ENCODE measurements around the gene B4GALT2.

B4GALT2 gene

DNA sequence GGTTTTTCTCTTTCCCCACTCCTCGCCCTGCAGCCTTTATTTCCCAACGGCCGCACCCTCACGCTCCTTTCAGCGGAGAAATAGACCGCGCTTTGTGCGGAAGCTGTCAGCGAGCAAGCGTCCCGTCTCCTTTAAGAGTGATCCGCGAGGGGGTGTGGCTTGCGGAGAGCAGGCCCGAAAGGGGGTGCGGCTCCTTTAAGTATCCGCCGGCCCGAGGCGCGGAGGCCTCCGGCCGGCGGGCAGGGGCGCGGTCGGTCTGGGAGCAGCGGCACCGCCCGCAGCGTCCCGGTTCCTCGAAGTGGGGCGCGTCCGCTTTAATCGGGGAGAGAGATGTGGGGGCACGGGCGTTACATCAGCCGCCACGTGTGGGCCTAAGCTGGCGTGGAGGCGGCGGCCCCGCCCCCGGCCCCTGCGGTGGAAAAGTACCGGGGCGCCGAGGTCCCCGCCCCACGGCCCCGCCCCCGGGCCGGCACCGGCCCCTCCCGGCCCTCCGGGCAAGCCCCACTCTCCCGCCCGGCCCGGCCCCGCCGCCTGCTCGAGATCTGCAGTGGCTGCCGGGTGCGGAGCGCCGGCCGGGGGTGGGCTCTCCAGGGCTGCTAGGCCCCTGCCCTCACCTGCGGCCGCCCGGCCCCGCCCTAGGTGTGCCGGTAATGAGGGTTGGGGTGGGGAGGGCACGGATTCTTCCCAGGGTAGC lies 51.0 kb downstream of the B4GALT2 start:
- peak; percentile 72 for DNase-seq (ENCODE audit: low read depth)

DNA sequence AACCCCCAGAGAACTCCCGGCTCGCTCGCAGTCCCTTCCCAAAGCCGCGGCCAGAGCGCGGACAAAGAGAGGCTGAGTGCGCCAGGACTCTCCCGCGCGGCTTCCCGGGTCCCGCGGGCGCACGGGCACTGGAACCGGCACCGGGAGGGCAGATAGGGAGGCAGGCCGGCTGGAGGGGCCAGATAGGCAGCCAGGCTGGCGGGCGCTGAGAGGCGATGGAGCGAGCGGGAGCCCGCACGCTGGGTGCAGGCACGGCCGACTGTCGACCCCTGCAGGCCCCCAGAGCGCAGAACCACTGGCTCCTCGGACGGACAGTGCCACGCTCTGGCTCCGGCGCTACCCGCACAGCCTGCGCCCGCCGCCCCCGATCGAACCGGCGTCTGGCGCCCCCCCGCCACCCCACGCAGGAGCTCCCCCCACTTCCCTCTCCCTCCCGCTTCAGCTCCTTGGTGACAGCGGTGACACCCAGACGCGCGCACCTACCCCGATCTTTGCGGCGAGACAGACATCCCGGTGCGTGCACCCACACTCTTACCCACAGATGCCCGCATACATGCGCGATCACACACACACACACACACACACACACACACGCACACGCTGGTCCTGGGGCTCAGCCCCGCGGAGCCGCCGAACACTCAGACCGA lies 51.7 kb downstream of the B4GALT2 start:
- DNase-seq (ENCODE audit: low read depth), result peak; percentile 30

DNA sequence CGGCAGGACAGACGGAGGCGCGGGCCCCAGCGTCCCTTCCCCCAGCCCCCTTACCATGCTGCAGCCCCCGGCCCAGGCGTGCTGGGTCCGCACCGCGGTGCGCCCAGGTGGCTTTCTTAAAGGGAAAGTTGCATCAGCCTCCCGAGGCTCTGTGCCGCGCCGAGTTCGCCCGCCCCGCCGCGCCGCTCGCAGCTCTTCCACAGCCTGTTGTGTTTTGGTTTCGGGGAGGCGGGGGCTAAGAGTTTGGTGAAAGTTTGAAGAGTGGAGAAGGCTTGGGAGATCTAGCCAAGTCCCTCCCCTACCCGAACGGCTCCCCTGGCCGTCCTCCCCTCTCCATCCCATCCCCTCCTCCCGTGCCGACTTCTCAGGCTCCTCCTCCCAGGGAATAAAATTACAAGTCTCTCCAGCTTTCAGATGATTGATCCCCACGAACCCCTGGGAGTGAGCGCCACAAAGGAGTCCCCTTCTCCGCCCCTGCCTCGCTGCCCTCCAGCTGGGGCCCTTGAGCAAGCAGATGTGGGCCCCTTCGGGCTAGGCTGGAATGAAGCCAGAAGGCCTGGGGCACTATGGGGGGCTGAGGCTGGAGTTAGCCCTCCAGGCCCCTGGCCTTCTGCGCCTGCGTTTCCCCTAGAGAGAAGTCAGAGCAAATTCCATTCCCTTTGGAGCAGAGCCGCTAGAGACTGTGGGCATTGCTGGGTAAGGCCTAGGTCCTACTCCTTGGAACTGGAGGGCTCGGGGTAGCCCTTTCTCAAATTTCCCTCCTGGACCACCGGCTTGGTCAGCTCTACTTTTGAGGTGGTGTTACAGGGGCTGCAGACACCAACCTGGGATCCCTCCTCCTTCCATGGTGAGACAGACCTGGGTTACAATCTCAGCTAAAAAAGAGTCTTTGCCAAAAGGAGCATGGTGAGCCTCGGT lies 52.5 kb downstream of the B4GALT2 start, which contains the start of gene SLC6A9:
SLC6A9 (minus strand) TSS at position 211 of the 918 bp plus-strand sequence. CDS start 7,185 bp downstream, outside the sequence.
- peak; percentile 18 for DNase-seq (ENCODE audit: low read depth)

DNA sequence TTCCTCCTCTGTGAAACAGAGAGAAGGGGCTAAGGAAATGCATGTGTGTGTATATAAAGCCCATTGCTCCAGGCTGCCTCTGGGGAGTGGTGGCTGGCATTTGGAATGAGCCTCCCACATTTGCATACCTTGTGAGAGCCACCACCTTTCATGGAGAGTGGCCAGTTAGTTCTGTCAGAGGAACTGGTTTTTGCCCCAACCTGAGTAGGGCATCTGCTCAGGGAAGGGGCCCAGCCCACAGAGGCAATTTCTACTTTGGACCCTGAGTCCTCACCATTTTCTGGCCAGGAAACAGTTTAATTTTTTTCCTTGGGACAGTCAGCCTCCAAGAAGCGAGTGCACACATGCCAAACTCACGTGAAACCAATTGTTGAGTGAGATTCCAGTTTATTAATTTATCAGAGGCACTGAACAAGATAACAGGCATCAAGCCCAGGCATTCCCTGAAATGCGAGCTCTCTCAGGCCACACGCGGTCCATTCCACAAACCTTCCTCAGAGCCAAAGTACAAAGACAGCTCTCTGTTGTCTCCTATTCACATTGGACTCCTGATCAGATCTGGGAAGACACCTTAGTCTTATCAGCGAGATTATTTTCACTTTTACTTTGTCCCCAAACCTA lies 53.3 kb downstream of the B4GALT2 start:
- DNase-seq (ENCODE audit: low read depth), result no peak

DNA sequence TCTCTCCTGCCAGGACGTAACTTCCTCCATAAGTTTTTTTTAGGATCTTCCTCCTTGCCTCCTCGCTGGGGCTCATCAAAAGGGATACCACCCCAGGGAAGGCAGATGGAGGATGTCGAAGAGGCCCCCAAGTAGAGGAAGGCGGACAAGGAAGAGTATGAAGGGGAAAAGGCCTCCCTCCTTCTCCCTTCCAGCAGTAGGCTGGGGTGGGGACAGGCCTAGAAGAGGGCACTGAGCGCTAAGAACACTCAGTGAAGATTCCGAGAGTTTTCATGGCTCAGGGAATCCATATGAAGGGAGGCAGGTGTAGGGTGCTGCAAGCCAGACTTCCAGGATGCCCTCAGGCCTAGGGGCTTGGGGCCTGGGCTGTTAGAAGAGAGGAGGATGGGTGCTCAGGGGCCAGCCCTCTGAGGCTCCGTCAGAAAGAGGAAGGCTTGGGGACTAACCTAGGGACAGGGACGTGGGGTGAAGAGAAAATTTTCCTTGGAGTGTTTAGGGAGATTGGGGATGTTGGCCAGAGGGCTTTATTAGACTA lies 54.1 kb downstream of the B4GALT2 start:
- DNase-seq (ENCODE audit: low read depth), result no peak

DNA sequence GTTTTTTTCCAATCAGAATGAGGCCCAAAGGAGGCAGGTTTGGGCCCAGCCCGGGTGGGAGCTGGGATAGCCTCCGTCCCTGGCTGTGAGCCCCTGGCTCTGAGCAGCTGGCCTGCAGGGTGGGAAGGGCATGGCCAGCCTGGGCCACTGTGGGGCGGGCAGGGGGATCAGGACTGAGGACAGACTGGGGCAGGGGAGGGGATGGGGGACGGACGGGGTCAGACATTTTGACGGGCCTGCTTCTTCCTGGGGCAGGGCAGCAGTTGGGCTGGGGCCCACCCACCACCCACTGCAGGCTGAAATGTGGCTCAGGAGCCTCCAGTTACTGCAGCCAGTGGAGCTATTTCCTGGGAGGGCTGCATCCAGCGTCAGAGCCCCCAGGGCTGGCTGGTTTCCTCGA lies 54.7 kb downstream of the B4GALT2 start:
- no peak for DNase-seq (ENCODE audit: low read depth)

DNA sequence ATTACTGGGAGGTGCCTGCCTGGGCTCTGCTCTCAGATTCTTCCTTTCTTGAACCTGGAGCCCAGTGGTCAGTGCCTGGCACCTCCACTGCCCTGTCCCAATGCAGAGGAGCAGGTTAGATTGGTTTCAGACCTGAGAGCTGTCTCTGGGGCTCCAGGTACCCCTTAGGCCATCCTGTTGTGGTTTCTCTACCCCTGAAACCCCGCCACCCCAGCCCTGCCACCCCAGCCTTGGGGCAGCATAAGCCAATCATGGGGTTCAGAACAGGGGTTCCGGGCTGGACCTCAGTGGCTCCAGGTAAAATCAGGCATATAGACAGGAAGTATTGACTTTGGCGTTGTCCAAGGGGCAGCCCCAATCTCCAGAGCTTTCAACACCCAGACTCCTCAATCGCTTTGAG lies 55.4 kb downstream of the B4GALT2 start:
- no peak for DNase-seq (ENCODE audit: low read depth)

DNA sequence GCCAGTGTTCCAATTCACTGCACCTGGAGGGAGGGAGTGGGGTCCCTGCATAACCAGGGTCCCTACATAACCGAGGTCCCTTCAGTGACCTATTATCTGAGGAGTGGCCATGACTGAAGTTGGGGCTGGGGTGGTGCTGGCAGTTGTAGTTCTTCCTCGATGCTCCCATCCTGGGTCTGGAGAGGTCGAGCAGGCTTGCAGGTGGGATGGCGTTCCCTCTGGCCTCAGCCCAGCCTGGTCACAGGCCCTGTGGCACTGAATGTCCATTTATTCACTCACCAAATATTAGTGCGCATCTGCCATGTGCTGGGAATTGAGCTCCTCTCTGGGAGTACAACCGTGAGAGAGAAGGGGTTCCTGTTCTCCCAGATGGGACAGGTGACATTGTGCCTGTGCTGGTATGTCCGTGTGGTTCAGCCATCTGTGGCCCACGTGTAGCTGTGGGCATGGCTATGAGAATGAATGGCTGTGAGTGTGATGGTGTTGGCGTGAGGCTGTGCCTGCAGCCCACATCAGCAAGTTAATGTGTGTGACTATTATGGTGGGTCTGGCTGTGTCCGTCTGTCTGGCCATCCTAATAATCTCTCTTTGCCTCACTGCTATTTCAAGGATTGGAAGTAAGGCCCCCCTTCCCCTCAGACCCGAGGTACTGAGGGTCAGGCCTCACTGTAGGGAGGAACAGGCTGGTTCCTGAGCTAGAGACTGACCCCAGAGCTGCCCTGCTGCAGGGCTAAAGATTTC lies 56.1 kb downstream of the B4GALT2 start:
- no peak for DNase-seq (ENCODE audit: low read depth)

DNA sequence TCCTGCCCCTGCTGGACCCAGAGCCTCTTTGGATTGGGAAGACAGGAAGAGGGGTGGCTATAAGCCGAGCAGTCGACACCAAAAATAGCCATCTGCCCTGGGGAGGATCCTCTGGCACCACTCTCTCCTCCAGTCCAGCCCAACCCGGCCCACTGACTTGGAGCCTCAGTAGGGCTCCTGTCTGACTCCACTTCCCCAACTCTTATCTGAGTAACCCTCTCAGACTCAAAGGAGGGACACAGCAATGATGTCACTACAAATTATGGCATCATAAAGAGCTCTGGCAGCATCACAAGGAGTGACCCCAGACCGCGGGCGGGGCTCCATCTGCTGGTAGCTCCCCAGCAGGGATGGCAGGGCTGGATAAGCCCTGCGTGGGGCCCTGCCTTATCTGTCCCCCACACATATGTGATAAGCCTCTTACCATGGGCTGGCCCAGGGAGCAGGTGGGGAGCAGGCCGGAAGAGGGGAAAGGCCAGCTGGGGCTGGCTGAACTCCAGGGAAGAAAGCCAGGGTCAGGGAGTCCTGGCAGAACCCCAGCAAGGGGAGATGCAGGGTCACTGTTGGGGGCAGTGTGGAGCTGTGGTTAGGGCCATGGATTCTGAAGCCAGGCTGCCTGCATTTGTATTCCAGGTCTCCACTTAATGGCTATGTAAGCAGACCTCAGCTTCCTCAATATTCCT lies 56.9 kb downstream of the B4GALT2 start:
- no peak for DNase-seq (ENCODE audit: low read depth)

DNA sequence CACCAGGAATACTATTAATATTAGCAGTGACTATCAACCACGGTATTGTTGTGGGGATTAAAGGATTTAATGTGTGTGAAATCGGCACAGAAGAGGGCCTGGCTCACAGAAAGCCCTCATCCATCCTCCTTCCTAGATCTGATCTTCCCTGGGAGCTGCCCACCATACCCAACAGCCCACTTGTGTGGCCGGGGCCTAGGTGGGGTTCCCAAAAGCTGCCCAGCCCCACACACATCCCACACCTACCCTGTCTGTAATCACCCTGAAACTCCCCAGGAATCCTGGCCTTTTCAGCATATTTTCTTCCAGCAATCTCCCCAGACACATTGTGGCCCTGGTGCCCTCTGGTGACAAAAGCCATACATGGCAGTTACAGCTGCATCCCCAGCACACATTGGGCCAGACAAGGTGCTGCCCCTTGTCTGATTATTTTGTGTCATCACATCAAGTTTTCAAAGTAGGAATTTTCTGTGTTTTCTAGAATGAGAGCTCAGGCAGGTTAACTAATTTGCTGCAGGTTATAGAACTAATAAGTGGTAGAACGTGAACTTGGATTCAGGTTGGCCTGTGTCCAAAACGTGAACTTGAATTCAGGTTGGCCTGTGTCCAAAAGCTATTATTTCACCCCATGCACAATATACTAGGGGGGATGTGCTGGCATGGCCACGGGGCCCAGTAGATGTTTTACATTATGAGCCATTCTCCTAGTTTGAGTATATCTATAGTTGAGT lies 57.6 kb downstream of the B4GALT2 start:
- peak; percentile 44 for DNase-seq (ENCODE audit: low read depth)

DNA sequence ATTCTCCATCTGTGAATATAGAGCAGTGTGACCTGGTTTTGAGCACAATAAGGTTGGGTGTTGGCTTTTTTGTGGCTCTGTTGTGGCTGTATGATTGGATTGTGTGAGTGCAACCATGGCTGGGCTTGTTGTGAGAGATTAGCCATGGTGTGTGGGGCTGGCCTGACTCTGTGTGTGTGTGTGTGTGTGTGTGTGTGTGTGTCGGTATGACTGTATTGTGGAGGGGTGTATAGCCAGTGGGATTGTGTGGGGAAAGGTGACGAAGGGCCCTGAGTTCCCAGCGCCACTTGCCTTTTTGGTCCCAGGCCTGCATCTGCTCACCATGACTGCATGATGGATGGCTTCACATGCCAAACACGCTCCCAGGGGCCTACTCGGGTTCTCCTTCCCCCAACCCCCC lies 58.1 kb downstream of the B4GALT2 start:
- no peak for DNase-seq (ENCODE audit: low read depth)

DNA sequence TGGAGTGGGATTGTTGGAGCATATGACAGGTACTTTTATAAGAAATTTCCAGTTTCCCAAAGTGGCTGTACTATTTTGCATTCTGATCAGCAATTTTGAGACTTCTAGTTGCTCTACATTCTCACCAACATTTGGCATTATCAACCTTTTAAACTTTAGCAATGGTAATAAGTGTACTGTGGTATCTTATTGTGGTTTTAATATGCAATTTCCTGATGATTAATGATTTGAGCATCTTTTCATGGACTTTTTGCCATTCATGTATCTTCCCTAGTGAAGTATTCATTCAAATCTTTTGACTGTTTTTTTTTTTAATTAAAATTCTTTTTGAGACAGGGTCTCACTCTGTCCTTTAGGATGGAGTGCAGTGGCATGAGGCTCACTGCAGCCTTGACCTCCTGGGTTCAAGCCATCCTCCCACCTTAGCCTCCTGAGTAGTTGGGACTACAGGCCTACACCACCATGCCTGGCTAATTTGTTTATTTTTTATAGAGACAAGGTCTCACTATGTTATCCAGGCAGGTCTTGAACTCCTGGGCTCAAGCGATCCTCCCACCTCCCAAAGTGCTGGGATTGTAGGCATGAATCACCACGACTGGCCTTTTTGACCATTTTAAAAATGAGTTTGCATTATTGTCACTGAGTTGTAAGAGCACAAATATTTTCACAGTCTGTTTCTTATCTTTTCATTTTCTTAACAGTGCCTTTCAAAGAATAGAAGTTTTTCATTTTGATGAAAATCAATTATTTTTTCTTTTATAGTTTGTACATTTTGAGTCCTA lies 60.1 kb downstream of the B4GALT2 start:
- no peak for DNase-seq (ENCODE audit: low read depth)

DNA sequence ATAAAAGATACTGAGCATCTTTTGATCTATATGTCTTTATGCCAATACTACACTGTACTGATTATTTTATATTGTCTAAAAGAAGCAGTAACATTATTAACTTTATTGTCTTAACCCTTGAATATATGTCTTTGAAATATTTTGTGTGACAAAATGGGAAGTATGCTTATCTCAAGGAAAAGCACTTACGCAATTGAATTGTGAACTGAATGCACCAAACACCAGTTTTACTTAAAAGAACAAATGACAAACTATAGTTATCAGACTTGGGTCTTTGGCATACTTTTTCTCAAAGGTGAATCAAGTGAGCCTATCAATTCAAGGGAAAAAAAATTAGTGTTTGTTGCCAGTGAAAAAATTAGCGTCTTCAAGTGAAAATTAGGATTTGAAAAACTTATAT lies 61.4 kb downstream of the B4GALT2 start:
- DNase-seq (ENCODE audit: low read depth), result no peak

All from activated T-helper 1 cell treated with Interleukin-2 at 50 U/mL for 16 hours (primary cell).